Measurements from ENCODE around the gene CHRNB2.

DNA sequence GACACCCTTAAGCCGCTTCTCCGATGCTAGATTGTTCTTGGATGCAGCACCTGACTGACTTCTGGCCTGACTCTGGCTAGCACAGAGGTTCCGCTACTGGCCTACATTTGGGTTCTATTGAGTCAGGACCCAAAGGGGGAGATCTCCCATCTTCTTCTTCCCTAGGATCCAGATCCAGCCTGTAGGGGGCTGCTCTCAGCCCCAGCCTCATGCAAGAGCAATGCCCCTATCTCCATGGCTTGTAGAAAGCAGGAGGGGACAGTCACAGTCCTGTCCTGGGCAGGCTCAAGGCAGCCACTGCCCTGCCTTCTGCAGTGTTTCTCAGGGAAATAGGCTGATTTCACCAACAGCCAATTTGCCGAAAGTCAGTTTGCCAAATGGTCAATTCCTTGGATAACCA lies 46.7 kb downstream of the CHRNB2 start:
- TF ChIP-seq NFIC (IDR thresholded peaks at IDR 0.05) = no peak
- no peak for TF ChIP-seq CEBPB (IDR thresholded peaks at IDR 0.05)
- no peak for TF ChIP-seq TCF12 (IDR thresholded peaks at IDR 0.05; ENCODE audit: low read depth)
- TF ChIP-seq EP300 (IDR thresholded peaks at IDR 0.05; ENCODE audit: borderline replicate concordance) = no peak

Data from Ishikawa (cell line).